HepG2 (cell line): Measurements from ENCODE around the gene SPTBN5. TPM values are rescaled to one million over a fixed set of nuclear protein-coding genes. Genes with fewer than 3 reads are reported as not detected.

Experiments
- DMAP1 ChIP-seq: IDR thresholded peaks from 2 replicates; pipeline ENCODE4 v1.6.1; 2016
- HNRNPK ChIP-seq: fragments of 200-400 bp; formaldehyde crosslinking; IDR thresholded peaks from 2 replicates; pipeline ENCODE4 v1.6.1; 2018; ENCODE audit warnings: low read length, low read depth, moderate library complexity, mild to moderate bottlenecking; ENCODE audit not compliant: poor library complexity, severe bottlenecking
- ISX ChIP-seq: sonication (generic); formaldehyde crosslinking; conservative IDR thresholded peaks from 2 replicates; pipeline ENCODE4 v1.5.0; 2020; ENCODE audit warnings: missing genetic modification reagents
- KDM3A ChIP-seq: IDR thresholded peaks from 2 replicates; pipeline ENCODE4 v1.6.1; 2018; ENCODE audit warnings: low read depth, missing compliant biosample characterization
- MAFK ChIP-seq, 2 experiments: IDR thresholded peaks in 1 of 2; conservative IDR thresholded peaks in 1 of 2; 2 replicates each; pipeline ENCODE4 v1.6.1; 2011; ENCODE audit warnings: improper control_type of control experiment in 2 of 2, low read length in 2 of 2
- MBNL3 ChIP-seq: fragments of 250-450 bp; sonication (Bioruptor Pico); conservative IDR thresholded peaks from 2 replicates; pipeline ENCODE4 v1.8.0; 2022; ENCODE audit warnings: mild to moderate bottlenecking, inconsistent platforms
- MEF2D ChIP-seq: sonication (generic); formaldehyde crosslinking; IDR thresholded peaks from 2 replicates; pipeline ENCODE4 v1.5.1; 2020; ENCODE audit warnings: mild to moderate bottlenecking, missing genetic modification reagents
- NR1H2 ChIP-seq: sonication (generic); formaldehyde crosslinking; IDR thresholded peaks from 2 replicates; pipeline ENCODE4 v1.8.1; 2022; ENCODE audit warnings: low read depth, missing genetic modification reagents, borderline replicate concordance
- PCBP2 ChIP-seq: fragments of 200-400 bp; formaldehyde crosslinking; optimal IDR thresholded peaks from 2 replicates; pipeline ENCODE3; 2018; ENCODE audit warnings: low read length, low read depth; ENCODE audit not compliant: poor library complexity, severe bottlenecking
- SOX5 ChIP-seq: IDR thresholded peaks from 2 replicates; pipeline ENCODE4 v1.6.1; 2016; ENCODE audit warnings: borderline replicate concordance
- TAF1 ChIP-seq: sonication (generic); formaldehyde crosslinking; IDR thresholded peaks from 2 replicates; pipeline ENCODE4 v1.4.0; 2020; ENCODE audit warnings: missing genetic modification reagents
- TBX2 ChIP-seq: sonication (generic); formaldehyde crosslinking; IDR thresholded peaks from 2 replicates; pipeline ENCODE4 v1.5.0; 2020; ENCODE audit warnings: missing genetic modification reagents, mild to moderate bottlenecking, borderline replicate concordance
- TGIF2 ChIP-seq: IDR thresholded peaks from 2 replicates; pipeline ENCODE4 v1.6.1; 2016; ENCODE audit warnings: control low read depth, missing compliant biosample characterization
- TMF1 ChIP-seq: sonication (generic); formaldehyde crosslinking; IDR thresholded peaks from 2 replicates; pipeline ENCODE4 v1.8.1; 2022; ENCODE audit warnings: low read depth, missing genetic modification reagents
- ZNF207 ChIP-seq: fragments of 450-650 bp; IDR thresholded peaks from 2 replicates; pipeline ENCODE4 v1.6.1; 2016; ENCODE audit warnings: antibody characterized with exemption, borderline replicate concordance
- ZNF317 ChIP-seq: sonication (generic); formaldehyde crosslinking; IDR thresholded peaks from 2 replicates; pipeline ENCODE4 v1.5.0; 2020; ENCODE audit warnings: mild to moderate bottlenecking, missing genetic modification reagents
- ZNF331 ChIP-seq: sonication (generic); formaldehyde crosslinking; IDR thresholded peaks from 2 replicates; pipeline ENCODE4 v1.4.0; 2020; ENCODE audit warnings: missing genetic modification reagents
- ZNF44 ChIP-seq: sonication (generic); formaldehyde crosslinking; IDR thresholded peaks from 2 replicates; pipeline ENCODE4 v1.5.1; 2020; ENCODE audit warnings: mild to moderate bottlenecking, missing genetic modification reagents
- ZNF629 ChIP-seq: sonication (generic); formaldehyde crosslinking; conservative IDR thresholded peaks from 2 replicates; pipeline ENCODE4 v1.5.0; 2020; ENCODE audit warnings: missing genetic modification reagents
- ZNF720 ChIP-seq: sonication (generic); formaldehyde crosslinking; IDR thresholded peaks from 2 replicates; pipeline ENCODE4 v1.4.0; 2020; ENCODE audit warnings: missing genetic modification reagents
- ZNF777 ChIP-seq: sonication (generic); formaldehyde crosslinking; IDR thresholded peaks from 2 replicates; pipeline ENCODE4 v1.4.0; 2020; ENCODE audit warnings: missing genetic modification reagents
- polyA plus RNA-seq, 8 experiments: library from polyadenylated mRNA; depleted of rRNA in 3 of 8; stranded (reverse) in 7 of 8; unstranded in 1 of 8; fragments of >200 nt; fragmentation: Illumina TruSeq in 4 of 8; extraction: Trizol in 4 of 8; gene quantifications; 2 replicates each; pipeline versions ENCODE4 v1.2.1 to v1.2.3, GENCODE V29; 2011 to 2016; ENCODE audit warnings: low read depth in 4 of 8, missing spikeins in 1 of 8, mixed read lengths in 1 of 8; ENCODE audit not compliant: insufficient read depth in 1 of 8
- total RNA-seq, 5 experiments: library from RNA; depleted of rRNA; stranded (reverse); fragments of >200 nt; fragmentation: Illumina TruSeq; extraction: Trizol; gene quantifications; 2 replicates each; pipeline ENCODE4 v1.2.3, GENCODE V29; 2016; ENCODE audit warnings: low read depth in 1 of 5
- TF ChIP-seq, protein P1 (sequence below): sonication (generic); formaldehyde crosslinking; IDR thresholded peaks from 2 replicates; pipeline ENCODE4 v1.4.0; 2020; ENCODE audit warnings: missing genetic modification reagents, mild to moderate bottlenecking, borderline replicate concordance
- TF ChIP-seq, protein P2 (sequence below): sonication (generic); formaldehyde crosslinking; IDR thresholded peaks from 2 replicates; pipeline ENCODE4 v1.5.0; 2020; ENCODE audit warnings: missing genetic modification reagents
- TF ChIP-seq, protein P3 (sequence below): sonication (generic); formaldehyde crosslinking; IDR thresholded peaks from 2 replicates; pipeline ENCODE4 v1.9.0; 2021; ENCODE audit warnings: missing genetic modification reagents, borderline replicate concordance

Gene SPTBN5
- total and polyA plus RNA-seq, 2 of the 13 experiments (the other 11 are each of a cell fraction or from before 2014, with no cell fraction given): 0.01 to 0.07 TPM

DNA sequence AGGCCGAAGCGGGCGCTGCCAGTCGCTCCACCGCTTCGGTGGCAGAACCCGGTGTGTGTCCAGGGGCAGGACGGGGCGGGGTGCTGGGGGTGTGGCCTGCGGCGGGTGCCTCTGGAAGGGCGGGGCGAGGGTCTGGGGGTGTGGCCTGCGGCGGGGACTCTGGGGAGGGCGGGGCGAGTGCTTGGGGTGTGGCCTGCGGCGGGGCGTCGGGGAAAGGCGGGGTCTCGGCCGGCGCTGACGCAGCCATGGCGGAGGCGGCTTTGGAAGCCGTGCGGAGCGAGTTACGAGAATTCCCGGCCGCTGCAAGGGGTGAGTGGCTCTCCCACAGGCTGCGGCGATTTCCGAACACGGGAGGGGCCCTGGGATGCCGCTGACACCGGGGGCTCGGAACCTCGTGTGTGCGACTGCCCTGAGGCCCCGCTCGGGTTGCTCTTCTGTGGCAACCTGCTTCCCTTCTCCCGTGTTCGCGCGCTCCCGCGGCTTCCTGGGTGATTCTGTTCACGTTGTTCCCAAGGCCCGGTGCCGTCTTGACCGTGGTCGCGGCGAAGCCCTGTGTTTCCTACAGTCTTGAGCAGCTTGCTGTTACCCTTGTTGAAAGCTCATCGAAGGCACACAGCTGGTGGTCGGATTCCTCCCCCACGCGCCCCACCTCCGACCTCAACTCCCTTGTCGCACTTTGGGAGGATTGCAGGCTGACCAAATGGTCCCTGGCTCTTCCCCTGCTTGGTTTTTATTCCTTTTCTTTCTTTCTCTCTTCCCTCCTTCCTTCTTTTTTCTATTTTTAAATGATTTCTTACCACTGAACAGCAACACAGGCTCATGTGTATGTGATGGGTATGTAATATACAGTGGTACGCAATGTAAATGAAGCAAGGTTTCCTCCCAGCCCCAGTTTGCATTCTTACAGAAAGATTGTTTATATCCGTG lies 65.7 kb downstream of the SPTBN5 start, which contains the start of gene JMJD7 (continued):
- peak; percentile 45; the same call in 1 of the 2 replicates for TF ChIP-seq TGIF2 (CRISPR knock-in tag)
- TF ChIP-seq, protein P1, sequence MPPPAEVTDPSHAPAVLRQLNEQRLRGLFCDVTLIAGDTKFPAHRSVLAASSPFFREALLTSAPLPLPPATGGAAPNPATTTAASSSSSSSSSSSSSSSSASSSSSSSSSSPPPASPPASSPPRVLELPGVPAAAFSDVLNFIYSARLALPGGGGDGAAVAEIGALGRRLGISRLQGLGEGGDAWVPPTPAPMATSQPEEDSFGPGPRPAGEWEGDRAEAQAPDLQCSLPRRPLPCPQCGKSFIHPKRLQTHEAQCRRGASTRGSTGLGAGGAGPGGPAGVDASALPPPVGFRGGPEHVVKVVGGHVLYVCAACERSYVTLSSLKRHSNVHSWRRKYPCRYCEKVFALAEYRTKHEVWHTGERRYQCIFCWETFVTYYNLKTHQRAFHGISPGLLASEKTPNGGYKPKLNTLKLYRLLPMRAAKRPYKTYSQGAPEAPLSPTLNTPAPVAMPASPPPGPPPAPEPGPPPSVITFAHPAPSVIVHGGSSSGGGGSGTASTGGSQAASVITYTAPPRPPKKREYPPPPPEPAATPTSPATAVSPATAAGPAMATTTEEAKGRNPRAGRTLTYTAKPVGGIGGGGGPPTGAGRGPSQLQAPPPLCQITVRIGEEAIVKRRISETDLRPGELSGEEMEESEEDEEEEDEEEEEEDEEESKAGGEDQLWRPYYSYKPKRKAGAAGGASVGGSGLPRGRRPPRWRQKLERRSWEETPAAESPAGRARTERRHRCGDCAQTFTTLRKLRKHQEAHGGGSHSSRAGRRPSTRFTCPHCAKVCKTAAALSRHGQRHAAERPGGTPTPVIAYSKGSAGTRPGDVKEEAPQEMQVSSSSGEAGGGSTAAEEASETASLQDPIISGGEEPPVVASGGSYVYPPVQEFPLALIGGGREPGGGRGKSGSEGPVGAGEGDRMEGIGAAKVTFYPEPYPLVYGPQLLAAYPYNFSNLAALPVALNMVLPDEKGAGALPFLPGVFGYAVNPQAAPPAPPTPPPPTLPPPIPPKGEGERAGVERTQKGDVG (CRISPR knock-in tag): no peak
- TF ChIP-seq PCBP2: no peak
- TF ChIP-seq DMAP1 (CRISPR knock-in tag): peak; percentile 37
- no peak for TF ChIP-seq ZNF207
- no peak for TF ChIP-seq MBNL3
- peak; percentile 90 for TF ChIP-seq HNRNPK
- TF ChIP-seq, protein P2, sequence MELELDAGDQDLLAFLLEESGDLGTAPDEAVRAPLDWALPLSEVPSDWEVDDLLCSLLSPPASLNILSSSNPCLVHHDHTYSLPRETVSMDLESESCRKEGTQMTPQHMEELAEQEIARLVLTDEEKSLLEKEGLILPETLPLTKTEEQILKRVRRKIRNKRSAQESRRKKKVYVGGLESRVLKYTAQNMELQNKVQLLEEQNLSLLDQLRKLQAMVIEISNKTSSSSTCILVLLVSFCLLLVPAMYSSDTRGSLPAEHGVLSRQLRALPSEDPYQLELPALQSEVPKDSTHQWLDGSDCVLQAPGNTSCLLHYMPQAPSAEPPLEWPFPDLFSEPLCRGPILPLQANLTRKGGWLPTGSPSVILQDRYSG: no peak
- TF ChIP-seq, protein P3, sequence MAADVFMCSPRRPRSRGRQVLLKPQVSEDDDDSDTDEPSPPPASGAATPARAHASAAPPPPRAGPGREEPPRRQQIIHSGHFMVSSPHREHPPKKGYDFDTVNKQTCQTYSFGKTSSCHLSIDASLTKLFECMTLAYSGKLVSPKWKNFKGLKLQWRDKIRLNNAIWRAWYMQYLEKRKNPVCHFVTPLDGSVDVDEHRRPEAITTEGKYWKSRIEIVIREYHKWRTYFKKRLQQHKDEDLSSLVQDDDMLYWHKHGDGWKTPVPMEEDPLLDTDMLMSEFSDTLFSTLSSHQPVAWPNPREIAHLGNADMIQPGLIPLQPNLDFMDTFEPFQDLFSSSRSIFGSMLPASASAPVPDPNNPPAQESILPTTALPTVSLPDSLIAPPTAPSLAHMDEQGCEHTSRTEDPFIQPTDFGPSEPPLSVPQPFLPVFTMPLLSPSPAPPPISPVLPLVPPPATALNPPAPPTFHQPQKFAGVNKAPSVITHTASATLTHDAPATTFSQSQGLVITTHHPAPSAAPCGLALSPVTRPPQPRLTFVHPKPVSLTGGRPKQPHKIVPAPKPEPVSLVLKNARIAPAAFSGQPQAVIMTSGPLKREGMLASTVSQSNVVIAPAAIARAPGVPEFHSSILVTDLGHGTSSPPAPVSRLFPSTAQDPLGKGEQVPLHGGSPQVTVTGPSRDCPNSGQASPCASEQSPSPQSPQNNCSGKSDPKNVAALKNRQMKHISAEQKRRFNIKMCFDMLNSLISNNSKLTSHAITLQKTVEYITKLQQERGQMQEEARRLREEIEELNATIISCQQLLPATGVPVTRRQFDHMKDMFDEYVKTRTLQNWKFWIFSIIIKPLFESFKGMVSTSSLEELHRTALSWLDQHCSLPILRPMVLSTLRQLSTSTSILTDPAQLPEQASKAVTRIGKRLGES (CRISPR knock-in tag): no peak
- no peak for TF ChIP-seq KDM3A (CRISPR knock-in tag)
- no peak for TF ChIP-seq ZNF331
- no peak for TF ChIP-seq NR1H2 (CRISPR knock-in tag)
- TF ChIP-seq ZNF44 (CRISPR knock-in tag): no peak
- 0 out of 2 replicates have a peak, but pooled peaks have one; percentile 72 for TF ChIP-seq ZNF317 (CRISPR knock-in tag)
- TF ChIP-seq SOX5 (CRISPR knock-in tag): no peak
- no peak for TF ChIP-seq ISX (CRISPR knock-in tag)
- TF ChIP-seq ZNF629: no peak
- TF ChIP-seq ZNF777 (CRISPR knock-in tag): peak; percentile 44; the same call in 1 of the 2 replicates
- no peak for TF ChIP-seq MAFK (conservative IDR thresholded peaks at IDR 0.05 in 1 of 2, IDR thresholded peaks at IDR 0.05 in 1 of 2; ENCODE audit: low read length in 2 of 2)
- no peak for TF ChIP-seq TMF1 (CRISPR knock-in tag)
- peak; percentile 68; the same call in 1 of the 2 replicates for TF ChIP-seq TAF1 (CRISPR knock-in tag)
- TF ChIP-seq MEF2D (CRISPR knock-in tag): no peak; the same call in 1 of the 2 replicates
- no peak for TF ChIP-seq ZNF720 (CRISPR knock-in tag)
- peak; percentile 77; the same call in 1 of the 2 replicates for TF ChIP-seq TBX2
